DMS114 treated with DMSO at 0.1 percent for 48 hours (cell line): ENCODE measurements around the gene UBAC2.

Source experiments
- DNase-seq: peaks from one replicate; lab custom pipeline; 2025; ENCODE audit not compliant: unreplicated experiment; lab: John Stamatoyannopoulos, UW

Gene UBAC2, protein sequence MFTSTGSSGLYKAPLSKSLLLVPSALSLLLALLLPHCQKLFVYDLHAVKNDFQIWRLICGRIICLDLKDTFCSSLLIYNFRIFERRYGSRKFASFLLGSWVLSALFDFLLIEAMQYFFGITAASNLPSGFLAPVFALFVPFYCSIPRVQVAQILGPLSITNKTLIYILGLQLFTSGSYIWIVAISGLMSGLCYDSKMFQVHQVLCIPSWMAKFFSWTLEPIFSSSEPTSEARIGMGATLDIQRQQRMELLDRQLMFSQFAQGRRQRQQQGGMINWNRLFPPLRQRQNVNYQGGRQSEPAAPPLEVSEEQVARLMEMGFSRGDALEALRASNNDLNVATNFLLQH

GRCh38 chr13:99200432-99201167 lies at the start of gene UBAC2:
Gene UBAC2 (plus strand): TSS chr13:99200854. CDS start chr13:99200909, 55 bp downstream.
- DNase-seq: peak; percentile 61

DNA sequence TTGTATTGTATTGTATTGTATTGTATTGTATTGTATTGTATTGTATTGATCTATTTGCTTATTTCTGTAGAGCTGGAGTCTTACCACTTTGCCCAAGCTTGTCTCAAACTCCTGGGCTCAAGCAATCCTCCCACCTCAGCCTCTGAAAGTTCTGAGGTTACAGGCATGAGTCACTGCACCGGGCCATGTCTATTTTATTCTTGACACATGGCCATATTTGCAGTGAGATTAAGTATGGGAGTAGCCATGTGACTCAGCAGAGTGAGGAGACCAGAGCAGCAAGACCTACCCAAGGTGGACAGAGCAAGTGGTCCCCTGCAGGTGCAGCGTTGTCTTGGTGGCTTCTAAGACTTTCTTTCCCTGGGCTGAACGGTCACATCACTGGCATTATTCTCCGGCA lies 49.1 kb upstream of the UBAC2 start:
- no peak for DNase-seq

DNA sequence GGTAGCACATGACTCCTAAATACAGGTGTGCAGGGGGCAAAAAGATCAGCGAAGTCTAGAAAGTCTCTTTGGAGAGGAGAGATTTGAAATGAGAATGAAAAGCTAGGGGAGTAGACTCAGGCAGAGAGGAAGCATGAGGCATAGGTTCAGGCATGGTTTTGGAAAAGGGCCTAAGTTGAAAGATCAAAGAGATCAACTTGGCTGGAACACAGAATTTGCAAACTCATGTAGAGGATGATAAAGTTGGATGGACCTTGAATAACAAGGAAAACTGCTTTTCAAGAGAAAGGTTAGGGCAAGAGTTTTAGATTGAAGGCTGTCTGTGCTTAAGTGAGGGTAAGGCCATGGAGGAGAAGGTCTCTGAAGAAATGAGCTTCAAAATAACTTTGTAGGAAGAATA lies 47.4 kb upstream of the UBAC2 start:
- DNase-seq: no peak

DNA sequence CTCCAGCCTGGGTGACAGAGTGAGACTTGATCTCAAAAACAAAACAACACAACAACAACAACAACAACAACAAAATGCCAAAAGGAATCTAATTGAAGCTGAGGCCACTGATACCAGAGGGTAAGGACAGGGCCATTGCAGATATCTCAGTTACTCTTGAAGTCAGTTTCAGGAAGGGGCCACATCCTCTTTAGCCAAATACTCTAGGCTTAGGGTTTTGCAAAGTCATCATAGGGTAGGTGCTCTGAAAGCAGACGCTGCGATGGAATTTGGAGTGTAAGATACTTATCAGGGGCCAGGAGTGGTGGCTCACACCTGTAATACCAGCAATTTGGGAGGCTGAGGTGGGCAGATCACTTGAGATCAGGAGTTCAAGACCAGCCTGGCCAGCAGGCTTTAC lies 46.6 kb upstream of the UBAC2 start:
- DNase-seq: no peak

- DNase-seq: no peak
These were observed 44.8 kb upstream of the UBAC2 start for GRCh38 chr13:99155821-99156220.

DNA sequence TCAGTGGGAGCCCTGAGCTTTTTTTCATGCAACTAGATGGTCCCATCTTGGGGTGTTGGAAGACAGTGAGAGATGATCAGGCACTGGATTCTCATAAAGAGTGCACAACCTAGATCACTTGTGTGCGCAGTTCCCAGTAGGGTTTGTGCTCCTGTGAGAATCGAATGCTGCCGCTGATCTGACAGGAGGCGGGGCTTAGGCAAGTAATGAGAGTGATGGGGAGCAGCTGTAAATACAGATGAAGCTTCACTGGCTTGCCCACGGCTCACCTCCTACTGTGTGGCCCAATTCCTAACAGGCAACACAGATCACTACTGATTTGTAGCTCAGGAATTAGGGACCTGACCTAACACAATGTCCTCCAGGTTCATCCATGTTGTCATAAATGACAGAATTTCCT lies 43.6 kb upstream of the UBAC2 start:
- DNase-seq: no peak

GRCh38 chr13:99158846-99159245 lies 41.8 kb upstream of the UBAC2 start:
- no peak for DNase-seq

DNA sequence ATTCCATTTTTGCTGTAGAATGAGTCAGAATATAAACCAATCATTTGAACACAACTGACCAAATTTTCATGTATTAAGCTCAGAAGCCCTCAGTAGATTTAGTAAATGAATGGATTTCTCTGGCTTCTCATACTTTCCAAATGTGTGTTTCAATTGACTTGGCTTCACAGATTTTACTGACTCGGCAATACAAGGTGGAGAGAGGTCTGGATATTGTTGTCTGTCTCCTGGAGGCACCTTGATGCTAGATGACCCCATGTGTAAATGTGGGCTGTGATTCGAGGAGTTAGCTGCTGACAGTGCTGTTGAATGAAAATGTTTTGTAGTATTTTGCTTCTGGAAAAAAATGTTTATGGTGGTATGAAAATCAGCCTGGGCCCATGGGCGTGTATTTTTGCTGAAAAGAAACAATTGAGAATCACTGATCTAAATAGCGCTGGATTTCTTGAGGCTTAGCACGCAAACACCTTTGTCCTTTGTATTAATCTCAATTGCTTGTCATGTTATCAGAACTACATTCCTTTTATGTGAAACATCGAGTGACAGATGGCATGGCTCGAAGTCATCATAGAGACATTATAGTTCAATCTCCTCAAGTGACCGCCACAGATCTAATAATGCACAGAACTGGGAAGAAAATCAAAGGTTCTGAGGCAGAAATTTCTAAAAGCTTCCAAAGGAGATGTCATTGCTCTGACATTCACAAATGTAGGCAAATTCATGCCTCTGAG lies 41.2 kb upstream of the UBAC2 start:
- no peak for DNase-seq

DNA sequence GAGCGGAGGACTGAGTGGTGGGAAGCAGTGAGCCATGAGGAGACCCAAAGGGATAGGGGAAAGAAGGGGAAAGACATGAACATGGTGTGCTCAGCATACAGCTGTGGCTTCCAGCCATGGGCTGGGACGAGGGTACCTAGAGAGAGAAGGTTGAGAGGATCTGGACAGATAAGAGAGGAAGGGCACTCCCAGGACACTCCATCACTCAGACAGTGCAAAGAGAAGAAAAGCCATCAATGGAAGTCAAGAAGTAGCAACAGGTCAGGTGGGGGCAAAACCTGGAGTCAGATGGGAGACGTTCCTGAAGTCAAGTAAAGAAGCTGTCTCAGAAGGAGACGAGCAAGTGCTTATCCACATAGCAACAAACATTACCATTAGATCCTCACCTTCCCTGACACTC lies 40.2 kb upstream of the UBAC2 start:
- no peak for DNase-seq

DNA sequence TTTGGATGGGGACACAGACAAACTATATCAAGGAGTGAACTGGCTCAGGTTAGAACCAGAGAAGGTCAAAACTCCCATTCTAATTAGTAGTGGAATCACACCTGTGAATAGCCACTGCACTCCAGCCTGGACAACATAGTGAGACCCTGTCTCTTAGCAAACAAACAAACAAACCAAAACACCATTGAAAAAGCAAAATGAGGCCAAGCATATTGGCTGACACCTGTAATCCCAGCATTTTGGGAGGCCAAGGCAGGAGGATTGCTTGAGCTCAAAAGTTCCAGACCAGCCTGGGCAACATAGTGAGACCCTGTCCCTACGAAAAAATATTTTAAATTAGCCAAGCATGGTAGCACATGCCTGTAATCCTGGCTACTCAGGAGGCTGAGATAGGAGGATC lies 39.1 kb upstream of the UBAC2 start:
- DNase-seq: no peak

GRCh38 chr13:99162567-99163361 lies 37.9 kb upstream of the UBAC2 start:
- no peak for DNase-seq

DNA sequence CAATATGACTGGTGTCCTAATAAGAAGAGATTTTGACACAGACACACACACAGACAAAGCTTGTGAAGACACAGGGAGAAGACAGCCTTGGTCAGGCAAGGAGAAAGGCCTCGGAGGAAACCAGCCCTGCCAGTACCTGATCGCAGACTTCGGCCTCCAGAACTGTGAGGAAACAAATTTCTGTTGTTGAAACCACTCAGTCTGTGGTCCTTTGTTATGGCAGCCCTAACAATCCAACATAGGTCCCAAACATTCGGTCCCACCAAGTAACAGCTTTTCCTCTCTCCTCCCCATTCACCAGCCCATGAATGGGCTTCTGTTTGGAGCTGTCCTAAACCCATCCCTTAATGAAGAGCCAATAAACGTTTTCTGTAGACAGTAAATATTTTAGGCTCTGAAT lies 36.4 kb upstream of the UBAC2 start:
- no peak for DNase-seq

- DNase-seq: no peak
These were observed 34.7 kb upstream of the UBAC2 start for GRCh38 chr13:99165753-99166587.

DNA sequence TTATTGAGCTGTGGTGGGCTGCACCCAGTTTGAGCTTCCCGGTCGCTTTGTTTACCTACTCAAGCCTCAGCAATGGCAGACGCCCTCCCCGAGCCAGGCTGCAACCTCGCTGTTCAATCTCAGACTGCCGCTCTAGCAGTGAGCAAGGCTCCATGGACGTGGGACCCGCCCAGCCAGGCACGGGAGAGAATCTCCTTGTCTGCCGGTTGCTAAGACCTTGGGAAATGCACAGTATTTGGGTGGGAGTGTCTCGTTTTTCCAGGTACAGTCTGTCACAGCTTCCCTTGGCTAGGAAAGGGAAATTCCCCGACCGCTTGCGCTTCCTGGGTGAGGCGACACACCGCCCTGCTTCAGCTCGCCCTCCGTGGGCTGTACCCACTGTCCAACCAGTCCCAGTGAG lies 27.7 kb upstream of the UBAC2 start:
- DNase-seq: no peak

DNA sequence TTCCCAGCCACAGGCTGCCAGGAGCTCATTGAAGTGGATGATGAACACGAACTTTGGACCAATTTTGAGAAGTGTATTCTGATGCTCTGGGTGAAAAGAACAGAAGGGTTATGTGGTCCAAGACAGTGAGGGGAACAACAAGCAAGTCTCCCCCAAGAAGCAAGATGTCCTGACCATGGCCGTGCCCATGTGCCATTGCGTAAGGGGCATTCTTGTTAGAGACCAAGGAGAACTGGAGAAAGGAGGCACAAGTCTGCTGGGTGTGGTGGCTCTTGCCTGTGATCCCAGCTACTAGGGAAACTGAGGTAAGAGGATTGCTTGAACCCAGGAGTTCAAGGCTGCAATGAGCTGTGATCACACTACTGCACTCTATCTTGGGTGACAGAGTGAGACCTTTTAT lies 27.0 kb upstream of the UBAC2 start:
- DNase-seq: no peak

GRCh38 chr13:99174533-99175100 lies 26.0 kb upstream of the UBAC2 start:
- DNase-seq: no peak

DNA sequence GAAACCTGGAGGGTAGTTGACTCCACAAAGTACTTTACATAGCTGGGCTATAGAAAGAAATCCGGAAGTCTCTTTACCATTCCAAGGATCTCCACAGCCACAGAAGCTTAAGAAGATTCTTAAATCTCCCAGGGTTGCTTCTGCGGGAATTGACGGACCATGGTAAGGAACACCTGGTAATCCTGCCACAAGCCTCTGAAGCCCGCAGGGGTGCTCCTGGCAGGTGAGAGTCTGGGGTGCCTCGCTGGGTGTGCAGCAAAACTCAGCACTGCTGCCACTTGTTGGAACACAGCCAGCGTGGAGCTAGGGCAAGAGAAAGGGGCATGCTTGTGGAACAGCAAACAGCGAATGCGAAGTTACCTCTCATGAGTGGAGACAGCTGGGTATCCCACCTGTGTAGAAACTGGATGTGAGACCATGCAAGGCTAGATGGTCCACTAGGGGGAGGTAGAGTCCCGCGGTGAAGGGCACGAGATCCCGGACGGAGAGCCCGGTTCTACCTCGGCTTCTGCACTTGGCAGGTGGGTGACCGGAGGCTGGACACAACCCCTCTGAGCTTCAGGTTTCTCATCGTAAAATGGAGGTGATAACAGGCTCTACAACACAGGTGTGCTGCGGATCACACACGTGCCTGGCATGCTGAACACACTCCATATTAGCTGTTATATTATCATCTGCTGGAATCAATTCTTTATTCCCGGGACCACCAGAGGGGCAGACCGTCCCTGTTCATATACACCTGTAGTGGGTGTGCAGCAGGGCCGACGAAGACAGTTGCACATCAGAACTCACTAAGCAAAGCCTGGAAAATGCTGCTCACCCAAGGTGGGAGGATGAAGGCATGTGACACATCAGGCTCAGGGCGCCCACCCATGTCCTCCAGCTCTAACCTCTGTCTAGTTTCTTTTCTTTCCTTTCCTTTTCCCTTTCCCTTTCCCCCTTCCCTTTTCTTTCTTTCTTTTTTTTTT lies 24.1 kb upstream of the UBAC2 start:
- peak; percentile 12 for DNase-seq

GRCh38 chr13:99178636-99179035 lies 22.0 kb upstream of the UBAC2 start:
- DNase-seq: no peak

DNA sequence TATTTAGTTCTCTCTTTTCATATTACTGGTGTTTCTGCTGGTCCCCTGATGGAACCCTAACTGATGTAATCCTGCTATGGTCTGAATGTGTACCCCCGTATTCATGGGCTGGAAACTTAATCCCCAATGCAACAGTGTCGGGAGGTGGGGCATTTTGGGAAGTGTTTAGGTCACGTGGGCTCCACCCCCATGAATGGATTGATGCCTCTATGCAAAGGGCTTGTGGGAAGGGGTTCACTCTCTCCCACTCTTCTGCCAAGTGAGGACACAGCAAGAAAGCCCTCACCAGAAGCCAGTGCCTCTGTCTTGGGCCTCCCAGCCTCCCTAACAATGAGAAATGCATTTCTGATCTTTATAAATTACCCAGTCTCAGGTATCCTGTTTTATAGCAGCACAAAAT lies 21.2 kb upstream of the UBAC2 start:
- DNase-seq: no peak
